Measurements from ENCODE around the gene COL11A1.

The COL11A1 gene

DNA sequence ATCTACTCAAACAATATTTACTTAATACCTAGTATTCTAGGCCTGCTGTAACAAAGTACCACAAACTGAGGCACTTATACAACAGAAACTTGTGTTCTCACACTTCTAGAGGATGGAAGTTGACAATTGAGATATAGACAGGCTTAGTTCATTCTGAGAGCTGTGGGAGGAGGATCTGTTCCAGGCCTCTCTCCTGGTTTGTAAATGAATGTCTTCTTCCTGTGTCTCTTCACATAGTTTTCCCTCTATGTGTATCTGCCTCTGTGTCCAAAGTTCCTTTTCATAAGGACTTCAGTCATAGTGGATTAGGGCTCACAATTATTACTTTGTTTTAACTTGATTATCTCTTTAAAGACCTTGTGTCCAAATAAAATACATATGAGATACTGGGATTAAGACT is 251.1 kb downstream of the COL11A1 start:
- TF ChIP-seq, protein P1, sequence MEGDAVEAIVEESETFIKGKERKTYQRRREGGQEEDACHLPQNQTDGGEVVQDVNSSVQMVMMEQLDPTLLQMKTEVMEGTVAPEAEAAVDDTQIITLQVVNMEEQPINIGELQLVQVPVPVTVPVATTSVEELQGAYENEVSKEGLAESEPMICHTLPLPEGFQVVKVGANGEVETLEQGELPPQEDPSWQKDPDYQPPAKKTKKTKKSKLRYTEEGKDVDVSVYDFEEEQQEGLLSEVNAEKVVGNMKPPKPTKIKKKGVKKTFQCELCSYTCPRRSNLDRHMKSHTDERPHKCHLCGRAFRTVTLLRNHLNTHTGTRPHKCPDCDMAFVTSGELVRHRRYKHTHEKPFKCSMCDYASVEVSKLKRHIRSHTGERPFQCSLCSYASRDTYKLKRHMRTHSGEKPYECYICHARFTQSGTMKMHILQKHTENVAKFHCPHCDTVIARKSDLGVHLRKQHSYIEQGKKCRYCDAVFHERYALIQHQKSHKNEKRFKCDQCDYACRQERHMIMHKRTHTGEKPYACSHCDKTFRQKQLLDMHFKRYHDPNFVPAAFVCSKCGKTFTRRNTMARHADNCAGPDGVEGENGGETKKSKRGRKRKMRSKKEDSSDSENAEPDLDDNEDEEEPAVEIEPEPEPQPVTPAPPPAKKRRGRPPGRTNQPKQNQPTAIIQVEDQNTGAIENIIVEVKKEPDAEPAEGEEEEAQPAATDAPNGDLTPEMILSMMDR (conservative IDR thresholded peaks at IDR 0.05; ENCODE audit: control insufficient read depth, insufficient read depth, low read depth, low read length): no peak
- no peak overlapping the region for H3K4me3 ChIP-seq (ENCODE audit: control insufficient read depth, low read depth, low read length)
- no peak for DNase-seq (ENCODE audit: low read depth)

DNA sequence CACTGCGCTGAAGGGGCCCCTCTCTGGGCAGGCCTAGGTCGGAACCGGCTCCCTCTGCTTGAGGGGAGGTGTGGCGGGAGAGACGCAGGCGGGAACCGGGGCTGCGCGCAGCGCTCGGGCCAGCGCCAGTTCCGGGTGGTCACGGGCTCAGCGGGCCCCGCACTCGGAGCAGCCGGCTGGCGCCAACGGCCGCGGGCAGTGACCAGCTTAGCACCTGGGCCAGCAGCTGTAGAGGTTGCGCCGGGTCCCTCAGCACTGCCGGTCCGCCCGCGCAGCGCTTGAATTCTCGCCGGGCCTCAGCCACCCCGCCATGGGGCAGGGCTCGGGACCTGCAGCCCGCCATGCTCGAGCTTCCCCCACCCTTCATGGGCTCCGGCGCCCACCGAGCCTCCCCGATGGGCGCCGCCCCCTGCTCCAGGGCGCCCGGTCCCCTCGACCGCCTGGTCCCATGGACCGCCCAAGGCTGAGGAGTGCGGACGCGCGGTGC is 254.6 kb downstream of the COL11A1 start:
- TF ChIP-seq, protein P1 (conservative IDR thresholded peaks at IDR 0.05; ENCODE audit: control insufficient read depth, insufficient read depth, low read depth, low read length): no peak
- no peak for DNase-seq (ENCODE audit: low read depth)
- H3K4me3 ChIP-seq (ENCODE audit: control insufficient read depth, low read depth, low read length): no peak overlapping the region

DNA sequence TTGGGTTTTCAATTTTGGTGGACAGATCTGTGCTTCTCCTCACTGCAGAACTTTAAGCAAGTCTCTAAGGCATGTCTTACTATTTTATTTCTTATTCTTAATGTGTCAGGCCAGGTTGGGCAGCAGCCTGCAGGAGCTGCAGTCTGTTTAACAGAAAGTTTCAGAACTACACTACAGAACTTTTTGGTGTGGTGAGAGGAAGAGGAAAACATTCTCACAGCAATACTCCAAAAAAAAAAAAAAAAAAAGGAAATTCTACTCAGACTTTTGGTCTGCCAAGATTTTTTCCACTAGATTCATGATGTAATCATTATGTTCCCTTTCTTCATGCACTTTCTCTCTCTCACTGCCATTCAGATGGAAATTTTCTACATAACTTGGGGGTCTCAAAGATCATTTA is 255.2 kb downstream of the COL11A1 start:
- TF ChIP-seq, protein P1 (conservative IDR thresholded peaks at IDR 0.05; ENCODE audit: control insufficient read depth, insufficient read depth, low read depth, low read length): no peak
- no peak for DNase-seq (ENCODE audit: low read depth)
- no peak overlapping the region for H3K4me3 ChIP-seq (ENCODE audit: control insufficient read depth, low read depth, low read length)

DNA sequence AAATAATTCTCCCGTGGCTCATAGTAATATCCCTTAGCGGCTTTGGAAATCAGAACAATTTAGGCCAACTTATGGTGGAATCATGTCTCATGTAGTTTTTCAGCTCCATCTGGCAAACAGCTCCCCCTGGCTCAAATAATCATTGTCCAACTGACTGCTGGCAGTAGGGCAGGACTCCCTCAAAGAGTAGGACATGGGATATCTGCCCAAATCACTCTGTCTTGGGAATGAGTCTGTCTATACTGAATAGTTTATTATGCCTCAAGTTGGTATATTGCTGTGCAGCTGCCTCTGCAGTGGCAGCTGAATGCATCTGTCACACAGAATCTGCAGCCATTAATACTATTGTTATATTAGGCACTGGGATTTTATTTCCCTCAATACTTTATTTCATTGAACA is 255.7 kb downstream of the COL11A1 start:
- DNase-seq (ENCODE audit: low read depth): peak; percentile 25
- TF ChIP-seq, protein P1 (conservative IDR thresholded peaks at IDR 0.05; ENCODE audit: control insufficient read depth, insufficient read depth, low read depth, low read length): peak; percentile 4
- no peak overlapping the region for H3K4me3 ChIP-seq (ENCODE audit: control insufficient read depth, low read depth, low read length)

DNA sequence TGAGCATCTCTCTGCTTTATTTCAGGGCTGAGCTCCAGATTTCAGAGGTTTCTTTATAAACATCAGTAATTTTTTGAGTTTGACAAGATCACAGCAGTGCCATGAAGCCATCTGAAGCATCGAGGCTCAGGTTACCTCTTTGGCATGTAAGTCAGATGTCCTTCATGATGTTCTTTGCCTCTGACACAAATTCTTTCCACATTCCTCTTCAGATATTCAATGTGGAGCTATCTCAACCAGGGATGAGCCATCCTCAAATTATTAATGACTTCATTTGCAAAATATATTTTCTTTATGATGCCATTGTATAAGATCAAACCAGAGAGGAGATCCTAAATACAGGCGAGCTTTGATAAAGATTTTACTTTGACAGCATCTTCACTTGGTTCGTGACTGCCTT is 256.7 kb downstream of the COL11A1 start:
- TF ChIP-seq, protein P1 (conservative IDR thresholded peaks at IDR 0.05; ENCODE audit: control insufficient read depth, insufficient read depth, low read depth, low read length): no peak
- DNase-seq (ENCODE audit: low read depth): no peak
- H3K4me3 ChIP-seq (ENCODE audit: control insufficient read depth, low read depth, low read length): no peak overlapping the region

DNA sequence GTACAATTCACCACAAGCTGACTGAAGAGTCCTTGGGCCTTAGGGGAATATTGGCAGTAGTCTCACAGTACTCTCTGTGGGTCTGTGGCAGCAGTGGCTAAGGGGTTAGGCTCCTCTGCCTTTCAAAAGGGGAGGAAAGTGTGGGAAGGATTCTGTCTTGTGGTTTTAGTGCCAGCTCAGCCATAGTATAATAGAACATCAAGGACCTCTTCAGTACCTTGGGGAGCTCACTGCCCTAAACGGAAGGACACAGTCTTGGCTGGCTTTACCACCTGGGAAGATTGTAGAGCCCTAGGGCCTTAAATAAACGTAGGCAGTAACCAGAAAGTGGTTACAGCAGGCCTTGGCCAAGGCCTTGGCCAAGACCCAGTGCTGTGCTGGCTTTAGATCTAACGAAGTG is 265.7 kb downstream of the COL11A1 start:
- DNase-seq (ENCODE audit: low read depth): no peak
- H3K4me3 ChIP-seq (ENCODE audit: control insufficient read depth, low read depth, low read length): no peak overlapping the region
- TF ChIP-seq, protein P1 (conservative IDR thresholded peaks at IDR 0.05; ENCODE audit: control insufficient read depth, insufficient read depth, low read depth, low read length): no peak

DNA sequence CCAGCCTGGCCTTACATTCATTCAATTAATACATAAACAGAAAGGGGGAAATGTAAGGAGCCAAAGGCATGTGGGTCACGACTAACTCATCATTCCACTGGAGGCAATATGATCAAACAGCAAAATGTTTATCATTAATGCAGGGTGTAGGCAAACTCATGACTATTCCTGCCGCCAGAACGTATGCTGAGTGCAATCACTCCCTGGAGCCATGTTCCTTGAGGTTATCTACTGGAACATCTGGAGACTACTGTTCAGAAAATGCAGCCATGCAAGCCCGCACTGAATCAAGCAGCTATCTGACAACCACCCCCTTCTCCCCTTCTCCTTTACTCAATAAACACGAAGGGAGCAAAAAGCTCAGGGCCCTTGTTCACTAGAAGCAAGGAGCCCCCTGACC is 267.6 kb downstream of the COL11A1 start:
- no peak for DNase-seq (ENCODE audit: low read depth)
- TF ChIP-seq, protein P1 (conservative IDR thresholded peaks at IDR 0.05; ENCODE audit: control insufficient read depth, insufficient read depth, low read depth, low read length): no peak
- no peak overlapping the region for H3K4me3 ChIP-seq (ENCODE audit: control insufficient read depth, low read depth, low read length)

All from fibroblast of mammary gland (primary cell).